ENCODE data around the gene DNAH2. TPM values are rescaled to one million over a fixed set of nuclear protein-coding genes. Genes with fewer than 3 reads are reported as not detected.

DNAH2 gene
- total and polyA plus RNA-seq, 2 of the 13 experiments (the other 11 are each of a cell fraction or from before 2014, with no cell fraction given), result not detected

GRCh38 chr17:7719661-7720060 is 2.1 kb downstream of the DNAH2 start (continued):
- TF ChIP-seq ZNF556 (CRISPR knock-in tag; IDR thresholded peaks at IDR 0.05; ENCODE audit: borderline replicate concordance) (no peak), ZNF101 (CRISPR knock-in tag; IDR thresholded peaks at IDR 0.05; ENCODE audit: borderline replicate concordance, low read depth) (no peak), RXRA (CRISPR knock-in tag; IDR thresholded peaks at IDR 0.05) (no peak)

DNA sequence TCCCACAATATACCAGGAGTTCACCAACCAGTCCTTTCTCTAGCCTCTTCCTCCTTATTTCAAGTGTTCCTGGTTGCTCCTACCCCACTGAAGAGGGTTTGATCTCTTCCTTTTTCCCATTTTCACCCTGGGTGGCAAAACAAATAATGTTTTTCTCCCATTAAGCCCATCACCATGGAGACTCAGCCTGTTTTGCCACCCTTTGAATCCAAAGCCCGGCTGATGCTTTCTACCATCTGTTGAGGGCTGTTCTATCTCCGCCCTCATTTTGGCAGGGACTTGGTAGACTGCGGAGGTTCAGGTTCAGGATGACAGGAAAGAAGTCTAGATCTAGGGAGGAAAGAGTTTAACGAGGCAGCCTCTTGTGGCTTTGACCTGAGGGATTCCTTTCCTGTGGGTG is 2.6 kb downstream of the DNAH2 start:
- Histone ChIP-seq H3K9me3 (ENCODE audit: low read length) (no peaks in the 10 kb centered on the region), H4K20me1 (ENCODE audit: insufficient read depth, low read length) (no peaks in the 10 kb centered on the region), H2AFZ (ENCODE audit: low read length) (no peak overlapping the region), H3K4me1 (ENCODE audit: insufficient read depth, low read length) (peaks cover 22% of the 10 kb centered on the region), H3K36me3 (replicated peaks in 1 of 2; ENCODE audit: control insufficient read depth in 1 of 2, insufficient read depth in 2 of 2, low read length in 2 of 2) (no peaks in the 10 kb centered on the region), H3K27me3 (ENCODE audit: control insufficient read depth in 1 of 2, insufficient read depth in 2 of 2, low read length in 2 of 2) (peaks cover 10 to 64% of the 10 kb centered on the region in 2 experiments), H3K79me2 (ENCODE audit: insufficient read depth, low read length) (no peaks in the 10 kb centered on the region), H3K27ac (ENCODE audit: extremely low read length, insufficient read depth, low read length) (no peak overlapping the region), H3K4me2 (ENCODE audit: low read depth, low read length) (no peak overlapping the region), H3K9ac (ENCODE audit: insufficient read depth, low read depth, low read length) (no peak overlapping the region), H3K4me3 (replicated peaks in 1 of 3; ENCODE audit: insufficient read depth in 1 of 3, low read depth in 2 of 3, low read length in 3 of 3) (no peak overlapping the region)
- no TSS peak for BruUV-seq (replicated peaks)
- POLR2A ChIA-PET, result no interaction called here
- DNase-seq (ENCODE audit: low spot score), result no peak
- in situ Hi-C loops (cut with HindIII; ENCODE audit: extremely low pct_ligation_motif_present, low pct_unique_long_range_greater_than_20kb), result no loop called here
- intact Hi-C loops (cut with micrococcal nuclease; ENCODE audit: unreplicated experiment), result no loop called here
- TF ChIP-seq RORA (CRISPR knock-in tag; IDR thresholded peaks at IDR 0.05) (no peak), ZNF350 (CRISPR knock-in tag; IDR thresholded peaks at IDR 0.05; ENCODE audit: borderline replicate concordance, low read depth) (no peak)
- TF ChIP-seq, protein P1, sequence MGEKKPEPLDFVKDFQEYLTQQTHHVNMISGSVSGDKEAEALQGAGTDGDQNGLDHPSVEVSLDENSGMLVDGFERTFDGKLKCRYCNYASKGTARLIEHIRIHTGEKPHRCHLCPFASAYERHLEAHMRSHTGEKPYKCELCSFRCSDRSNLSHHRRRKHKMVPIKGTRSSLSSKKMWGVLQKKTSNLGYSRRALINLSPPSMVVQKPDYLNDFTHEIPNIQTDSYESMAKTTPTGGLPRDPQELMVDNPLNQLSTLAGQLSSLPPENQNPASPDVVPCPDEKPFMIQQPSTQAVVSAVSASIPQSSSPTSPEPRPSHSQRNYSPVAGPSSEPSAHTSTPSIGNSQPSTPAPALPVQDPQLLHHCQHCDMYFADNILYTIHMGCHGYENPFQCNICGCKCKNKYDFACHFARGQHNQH (CRISPR knock-in tag; IDR thresholded peaks at IDR 0.05), result no peak
- 8% methylated on average over 4 of the region's 4 CpGs for WGBS (ENCODE audit: low lambda C conversion rate)
- CTCF ChIA-PET (ENCODE audit: low intra/inter-chr PET ratio, low total read pairs), result no interaction called here
- FAIRE-seq, result no peak
- no peak for ATAC-seq

- no TSS peak for BruUV-seq (replicated peaks)
- Histone ChIP-seq H4K20me1 (ENCODE audit: insufficient read depth, low read length) (no peaks in the 10 kb centered on the region), H3K27ac (ENCODE audit: extremely low read length, insufficient read depth, low read length) (no peak overlapping the region), H3K4me2 (ENCODE audit: low read depth, low read length) (no peak overlapping the region), H3K4me1 (ENCODE audit: insufficient read depth, low read length) (peaks cover 11% of the 10 kb centered on the region), H3K27me3 (ENCODE audit: control insufficient read depth in 1 of 2, insufficient read depth in 2 of 2, low read length in 2 of 2) (peaks cover 8 to 50% of the 10 kb centered on the region in 2 experiments), H3K9me3 (ENCODE audit: low read length) (no peaks in the 10 kb centered on the region), H3K4me3 (replicated peaks in 1 of 3; ENCODE audit: insufficient read depth in 1 of 3, low read depth in 2 of 3, low read length in 3 of 3) (no peak overlapping the region), H3K79me2 (ENCODE audit: insufficient read depth, low read length) (no peaks in the 10 kb centered on the region), H3K9ac (ENCODE audit: insufficient read depth, low read depth, low read length) (no peak overlapping the region), H2AFZ (ENCODE audit: low read length) (no peak overlapping the region), H3K36me3 (replicated peaks in 1 of 2; ENCODE audit: control insufficient read depth in 1 of 2, insufficient read depth in 2 of 2, low read length in 2 of 2) (no peaks in the 10 kb centered on the region)
- intact Hi-C loops (cut with micrococcal nuclease; ENCODE audit: unreplicated experiment), result no loop called here
- in situ Hi-C loops (cut with HindIII; ENCODE audit: extremely low pct_ligation_motif_present, low pct_unique_long_range_greater_than_20kb), result no loop called here
- 61% methylated on average over 2 of the region's 2 CpGs for WGBS (ENCODE audit: low lambda C conversion rate)
- DNase-seq (ENCODE audit: low spot score) (no peak), ATAC-seq (no peak), FAIRE-seq (no peak)
- ChIA-PET CTCF (ENCODE audit: low intra/inter-chr PET ratio, low total read pairs) (no interaction called here), POLR2A (no interaction called here)
- TF ChIP-seq ZNF264 (CRISPR knock-in tag; IDR thresholded peaks at IDR 0.05) (no peak), AKNA (CRISPR knock-in tag; IDR thresholded peaks at IDR 0.05; ENCODE audit: borderline replicate concordance) (no peak), HMGA1 (CRISPR knock-in tag; conservative IDR thresholded peaks at IDR 0.05) (no peak), CREBL2 (CRISPR knock-in tag; IDR thresholded peaks at IDR 0.05; ENCODE audit: borderline replicate concordance) (no peak), ZNF484 (CRISPR knock-in tag; IDR thresholded peaks at IDR 0.05; ENCODE audit: borderline replicate concordance, low read depth) (no peak), ZMYM4 (CRISPR knock-in tag; IDR thresholded peaks at IDR 0.05) (no peak)
These were observed 4.1 kb downstream of the DNAH2 start for GRCh38 chr17:7721612-7722011.
